Measurements from ENCODE around the gene C1QTNF8. TPM values are rescaled to one million over a fixed set of nuclear protein-coding genes. Genes with fewer than 3 reads are reported as not detected.

Gene C1QTNF8
- total RNA-seq, 1 experiment from 2014 or later = not detected

- peaks cover 29% of the 10 kb centered on the region for H3K27me3 Mint-ChIP-seq (ENCODE audit: low read depth)
- H3T11ph ChIP-seq (ENCODE audit: low read length) = no peak overlapping the region
Observed at GRCh38 chr16:1071561-1072225, 24.4 kb downstream of the C1QTNF8 start.

More at GRCh38 chr16:1071561-1072225, 24.4 kb downstream of the C1QTNF8 start:
- Histone ChIP-seq H3K4ac (ENCODE audit: low read depth, low read length) (no peak overlapping the region), H3K23ac (ENCODE audit: insufficient read length, low read depth, low read length) (no peak overlapping the region), H3K27me3 (ENCODE audit: insufficient read depth, low read length) (no peaks in the 10 kb centered on the region), H2BK5ac (ENCODE audit: insufficient read length, low read length) (no peak overlapping the region), H4K8ac (replicated peaks; ENCODE audit: insufficient read length, low read depth, low read length) (no peak overlapping the region), H4K5ac (ENCODE audit: insufficient read length, low read depth, low read length) (no peak overlapping the region), H3K79me1 (ENCODE audit: insufficient read depth, low read depth, low read length, poor library complexity, severe bottlenecking) (no peaks in the 10 kb centered on the region), H2BK20ac (ENCODE audit: low read depth, low read length, poor library complexity, severe bottlenecking) (no peak overlapping the region), H3K79me2 (ENCODE audit: insufficient read depth, low read length) (no peaks in the 10 kb centered on the region), H3K14ac (ENCODE audit: insufficient read depth, low read length) (no peak overlapping the region), H2BK15ac (ENCODE audit: low read depth, low read length) (no peak overlapping the region), H3K4me1 (ENCODE audit: insufficient read depth, low read length) (no peaks in the 10 kb centered on the region), H3K27ac (ENCODE audit: insufficient read length, low read depth, low read length) (no peak overlapping the region), H3K9me3 (ENCODE audit: control insufficient read depth, low read depth, low read length) (no peaks in the 10 kb centered on the region), H3K56ac (ENCODE audit: insufficient read length, low read depth, low read length) (no peak overlapping the region), H3K23me2 (ENCODE audit: insufficient read length, low read depth, low read length, poor library complexity, severe bottlenecking) (peaks cover 4% of the 10 kb centered on the region), H2BK12ac (ENCODE audit: insufficient read length, low read depth, low read length) (no peak overlapping the region), H3K18ac (ENCODE audit: insufficient read length, low read depth, low read length) (no peak overlapping the region), H3K4me2 (ENCODE audit: insufficient read depth, insufficient read length, low read length) (peak overlapping the region; percentile 47), H2AK5ac (ENCODE audit: insufficient read length, low read length) (no peak overlapping the region), H3K9ac (ENCODE audit: extremely low read depth, insufficient read length, low read length) (no peak overlapping the region), H4K91ac (ENCODE audit: insufficient read length, low read depth, low read length) (no peak overlapping the region), H2AFZ (ENCODE audit: low read length) (no peak overlapping the region), H2BK120ac (ENCODE audit: low read depth, low read length, poor library complexity, severe bottlenecking) (no peak overlapping the region), H4K20me1 (ENCODE audit: control insufficient read depth, insufficient read depth, insufficient read length) (no peaks in the 10 kb centered on the region)
- H3K4me3 Mint-ChIP-seq = peak overlapping the region in 1 of 2 experiments; percentile 74; a peak in 2 of 5 replicates
- DNase-seq = no peak
- H3K4me1 Mint-ChIP-seq = peaks cover 3 to 28% of the 10 kb centered on the region in 2 experiments
- no CpG with 5 or more reads among the region's 30 CpGs for WGBS (ENCODE audit: extremely low coverage, insufficient read length, low lambda C conversion rate)
- TF ChIP-seq CTCF (conservative IDR thresholded peaks at IDR 0.05) = no peak
- H3K36me3 Mint-ChIP-seq (ENCODE audit: insufficient read depth in 1 of 3, low read depth in 3 of 3) = no peaks in the 10 kb centered on the region; a peak in 2 of 7 replicates
- no peaks in the 10 kb centered on the region; a peak in 1 of 5 replicates for H3K9me3 Mint-ChIP-seq
- H3K27ac Mint-ChIP-seq = no peak overlapping the region
